GDM1 (cell line): ENCODE results near the gene GCKR.

Experiments used
- DNase-seq: peaks from one replicate; lab custom pipeline; 2025; lab: John Stamatoyannopoulos, UW

Gene GCKR

GRCh38 chr2:27572439-27572838 lies 75.8 kb downstream of the GCKR start:
- no peak for DNase-seq

- no peak for DNase-seq
These were observed 76.4 kb downstream of the GCKR start for GRCh38 chr2:27572998-27573429.
